K562 (cell line): ENCODE data around the gene NR1I3. TPM values are rescaled to one million over a fixed set of nuclear protein-coding genes. Genes with fewer than 3 reads are reported as not detected.

Experiments
- ATAC-seq: fragments of 200-7000 bp; cut with Tn5 transposase; 3 replicates; pipeline ENCODE4 v1.9.1; 2020; ENCODE audit warnings: moderate library complexity
- BruUV-seq: library from RNA; stranded (reverse); fragments of 400-500 nt; replicated peaks from 2 replicates; lab custom pipeline; 2021; lab: Mats Ljungman, UMichigan
- CTCF ChIA-PET: fragments of 300-600 bp; formaldehyde crosslinking; extraction: SDS; loops from one replicate; lab custom pipeline; 2021; ENCODE audit warnings: low intra/inter-chr PET ratio; lab: Yijun Ruan, JAX
- POLR2A ChIA-PET: fragments of 300-600, 350-650 bp; sonication (Branson Sonifier 250); formaldehyde crosslinking; extraction: SDS; loops from one replicate; lab custom pipeline; 2021; ENCODE audit warnings: antibody characterized with exemption, inconsistent platforms; lab: Yijun Ruan, JAX
- DNase-seq, 4 experiments: peaks; one replicate each; pipeline versions ENCODE4 v3.0.0 to v3.0.0-alpha.2; 2011 to 2018; ENCODE audit warnings: low spot score in 3 of 4, mixed read lengths in 3 of 4; ENCODE audit errors: extremely low read depth in 1 of 4
- FAIRE-seq: peaks from 2 replicates; lab custom pipeline; 2011; peaks lifted over from hg19 to GRCh38; lab: Jason Lieb, UNC
- H2AFZ ChIP-seq: 2 replicates; pipeline ENCODE4 v1.6.0; 2011; ENCODE audit warnings: low read depth, low read length, control low read depth, inconsistent platforms
- H3K27ac ChIP-seq: fragments of 200-600 bp; 3 replicates; pipeline ENCODE4 v1.8.0; 2011; ENCODE audit warnings: low read depth, mild to moderate bottlenecking, control low read depth, inconsistent platforms, low read length, moderate library complexity, mixed read lengths; ENCODE audit errors: extremely low read depth
- H3K27me3 ChIP-seq, 2 experiments: fragments of 300-600 bp in 1 of 2; 2 replicates in 1 of 2; 3 replicates in 1 of 2; pipeline versions ENCODE4 v1.6.0 to v1.8.0; 2011; ENCODE audit warnings: inconsistent platforms in 2 of 2, low read length in 2 of 2, mild to moderate bottlenecking in 1 of 2, mixed read lengths in 1 of 2, moderate library complexity in 1 of 2; ENCODE audit not compliant: control insufficient read depth in 2 of 2, insufficient read depth in 2 of 2
- H3K36me3 ChIP-seq: fragments of 300-600 bp; 3 replicates; pipeline ENCODE4 v1.8.0; 2011; ENCODE audit warnings: mild to moderate bottlenecking, low read length, inconsistent platforms; ENCODE audit not compliant: control insufficient read depth, insufficient read depth
- H3K4me1 ChIP-seq, 2 experiments: fragments of 200-600 bp in 1 of 2; replicated peaks in 1 of 2; 2 replicates in 1 of 2; 3 replicates in 1 of 2; pipeline versions ENCODE4 v1.5.1 to v1.8.0; 2011; ENCODE audit warnings: inconsistent platforms in 2 of 2, low read length in 2 of 2, mild to moderate bottlenecking in 1 of 2, mixed read lengths in 1 of 2, moderate library complexity in 1 of 2; ENCODE audit not compliant: control insufficient read depth in 2 of 2, insufficient read depth in 2 of 2
- H3K4me2 ChIP-seq: 2 replicates; pipeline ENCODE4 v1.6.1; 2011; ENCODE audit warnings: low read length, control low read depth, inconsistent platforms, mixed read lengths; ENCODE audit not compliant: insufficient read depth
- H3K4me3 ChIP-seq: fragments of 200-600 bp; sonication (generic), shearing (Covaris generic); 2 replicates; pipeline ENCODE4 v1.5.1; 2016; ENCODE audit warnings: control low read depth, inconsistent platforms
- H3K79me2 ChIP-seq: fragments of 200-600 bp; 3 replicates; pipeline ENCODE4 v1.8.0; 2011; ENCODE audit warnings: low read length, inconsistent platforms; ENCODE audit not compliant: control insufficient read depth, insufficient read depth
- H3K9ac ChIP-seq, 2 experiments: 2 replicates each; pipeline versions ENCODE4 v1.6.0 to v1.6.1; 2011; ENCODE audit warnings: low read depth in 2 of 2, low read length in 2 of 2, control low read depth in 1 of 2, inconsistent platforms in 1 of 2, mild to moderate bottlenecking in 1 of 2, mixed read lengths in 1 of 2; ENCODE audit not compliant: insufficient read depth in 1 of 2
- H3K9me1 ChIP-seq: one replicate; pipeline ENCODE4 v1.6.0; 2011; ENCODE audit warnings: inconsistent platforms, mild to moderate bottlenecking, low read length, moderate library complexity; ENCODE audit not compliant: control insufficient read depth, insufficient read depth
- H3K9me3 ChIP-seq: replicated peaks from 2 replicates; pipeline ENCODE4 v1.5.1; 2011; ENCODE audit warnings: low read depth, low read length, inconsistent platforms; ENCODE audit not compliant: control insufficient read depth, insufficient read depth
- H4K20me1 ChIP-seq: replicated peaks from 2 replicates; pipeline ENCODE4 v1.6.1; 2011; ENCODE audit warnings: low read length, inconsistent platforms, mixed read lengths; ENCODE audit not compliant: control insufficient read depth, insufficient read depth
- GTF2A2 ChIP-seq: IDR thresholded peaks from 2 replicates; pipeline ENCODE4 v1.6.1; 2016; ENCODE audit warnings: mild to moderate bottlenecking, missing genetic modification characterization, missing compliant biosample characterization
- NCOA1 ChIP-seq: fragments of 450-650 bp; IDR thresholded peaks from 2 replicates; pipeline ENCODE4 v1.6.1; 2016; ENCODE audit warnings: low read depth
- NFE2L1 ChIP-seq: fragments of 450-650 bp; IDR thresholded peaks from 2 replicates; pipeline ENCODE4 v1.6.1; 2016; ENCODE audit warnings: missing genetic modification characterization, low read depth, mild to moderate bottlenecking, missing compliant biosample characterization, moderate library complexity, borderline replicate concordance
- NFIC ChIP-seq: fragments of 450-650 bp; IDR thresholded peaks from 2 replicates; pipeline ENCODE4 v1.6.1; 2017; ENCODE audit warnings: mild to moderate bottlenecking, inconsistent platforms
- POLR2A ChIP-seq: fragments of 450-650 bp; conservative IDR thresholded peaks from 2 replicates; pipeline ENCODE4 v1.6.1; 2016
- SMARCA4 ChIP-seq: fragments of 450-650 bp; IDR thresholded peaks from 2 replicates; pipeline ENCODE4 v1.6.1; 2016
- SMARCB1 ChIP-seq: IDR thresholded peaks from 2 replicates; pipeline ENCODE4 v1.6.1; 2011; ENCODE audit warnings: improper control_type of control experiment, low read depth; ENCODE audit not compliant: insufficient read length
- XRCC4 ChIP-seq: IDR thresholded peaks from one replicate; pipeline ENCODE4 v1.6.1; 2011; ENCODE audit not compliant: insufficient read depth, insufficient read length; ENCODE audit errors: extremely low read depth
- ZNF263 ChIP-seq: sonication (generic); formaldehyde crosslinking; IDR thresholded peaks from 2 replicates; pipeline ENCODE4 v1.8.0; 2022; ENCODE audit warnings: mild to moderate bottlenecking, missing genetic modification reagents, borderline replicate concordance
- ZNF444 ChIP-seq: fragments of 250-450 bp; sonication (Bioruptor Pico); IDR thresholded peaks from 2 replicates; pipeline ENCODE4 v1.4.0; 2020; ENCODE audit warnings: mild to moderate bottlenecking, moderate library complexity
- ZNF518B ChIP-seq: fragments of 250-450 bp; sonication (Bioruptor Pico); IDR thresholded peaks from 2 replicates; pipeline ENCODE4 v1.5.0; 2021; ENCODE audit warnings: mild to moderate bottlenecking, moderate library complexity
- ZNF592 ChIP-seq: fragments of 450-650 bp; IDR thresholded peaks from 2 replicates; pipeline ENCODE4 v1.6.1; 2017; ENCODE audit warnings: antibody characterized with exemption, mild to moderate bottlenecking
- WGBS: fragments of 100-300 bp; shearing (Covaris generic); methylation state at CpG from one replicate; pipeline ENCODE4 v1.1.6; 2016; ENCODE audit warnings: low coverage, mixed read lengths; ENCODE audit not compliant: insufficient coverage; ENCODE audit errors: missing lambda C conversion rate; 5-methylcytosine and 5-hydroxymethylcytosine counted together
- in situ Hi-C: fragments of 300-500 bp; cut with MboI; formaldehyde crosslinking; loops from 4 replicates; pipeline ENCODE4 v1.15.0; 2018; ENCODE audit warnings: inconsistent platforms, mixed read lengths
- intact Hi-C: fragments of 100-400 bp; cut with micrococcal nuclease; formaldehyde crosslinking; loops from 2 replicates; pipeline ENCODE4 v1.14.2; 2022
- polyA plus RNA-seq, 8 experiments: library from polyadenylated mRNA; depleted of rRNA in 4 of 8; stranded (reverse) in 5 of 8; unstranded in 3 of 8; fragments of >200 nt; fragmentation: Nextera tagmentation in 2 of 8; fragmentation: Illumina TruSeq in 1 of 8; extraction: Ambion mirVana in 2 of 8; extraction: Trizol in 1 of 8; gene quantifications; 2 replicates each; pipeline versions ENCODE4 v1.2.1 to v1.2.3, GENCODE V29; 2011 to 2014; ENCODE audit warnings: inconsistent platforms in 1 of 8, missing spikeins in 1 of 8
- total RNA-seq, 7 experiments: library from RNA; depleted of rRNA in 6 of 7; stranded (reverse); fragments of >200 nt in 6 of 7; fragmentation: Illumina TruSeq in 2 of 7; extraction: Trizol in 2 of 7; gene quantifications; 2 replicates each; pipeline versions ENCODE4 v1.2.1 to v1.2.3, GENCODE V29; 2011 to 2021; ENCODE audit warnings: low replicate concordance in 1 of 7

NR1I3 gene
- total and polyA plus RNA-seq, 9 of the 15 experiments (the other 6 are each of a cell fraction or from before 2014, with no cell fraction given), result 0.11 TPM; not detected in 8

- H3K36me3 ChIP-seq, result peaks cover 8% of the 10 kb centered on the region; the same call in 2 of the 3 replicates
- no peaks in the 10 kb centered on the region for H3K9me3 ChIP-seq
- no peaks in the 10 kb centered on the region for H4K20me1 ChIP-seq
- 43% methylated on average over 9 of the region's 11 CpGs for WGBS
- H3K4me1 ChIP-seq, result peaks cover 59 to 63% of the 10 kb centered on the region in 2 experiments
- H3K9me1 ChIP-seq, result no peaks in the 10 kb centered on the region
- H3K4me3 ChIP-seq, result no peak within 1 kb of the TSS
- FAIRE-seq, result peak; percentile 40
- peaks cover 20% of the 10 kb centered on the region for H3K79me2 ChIP-seq
- H3K4me2 ChIP-seq, result peak within 1 kb of the TSS; percentile 97
- H3K27me3 ChIP-seq, result no peaks in the 10 kb centered on the region
- H3K9ac ChIP-seq, result peak within 1 kb of the TSS; percentile 83 to 85
- peak within 1 kb of the TSS; percentile 99 for H3K27ac ChIP-seq
- H2AFZ ChIP-seq, result peak within 1 kb of the TSS; percentile 97
- no peak; the same call in 2 of the 3 replicates for ATAC-seq
- peak in 3 of 4 experiments; percentile 43 to 54 (median 45) for DNase-seq
- in situ Hi-C loops, result no loop called here
- POLR2A ChIA-PET, result interaction anchor here (0.8 to 1.2 kb wide), 4 partner anchors 13 to 190 kb away, joined by 3 to 5 read pairs (median 4); partner anchors contain the start of gene DEDD
- BruUV-seq, result no TSS peak
- intact Hi-C loops, result no loop called here
- CTCF ChIA-PET, result no interaction called here
- TF ChIP-seq ZNF444 (CRISPR knock-in tag), result no peak
- no peak for TF ChIP-seq ZNF263 (CRISPR knock-in tag)
- peak; percentile 55 for TF ChIP-seq NFIC
- TF ChIP-seq ZNF518B (CRISPR knock-in tag), result no peak
- TF ChIP-seq NFE2L1 (tag), result no peak
- TF ChIP-seq NCOA1, result no peak
- TF ChIP-seq SMARCA4, result peak; percentile 15; the same call in 1 of the 2 replicates
- no peak for TF ChIP-seq GTF2A2 (tag)
- no peak for TF ChIP-seq SMARCB1
- peak; percentile 15; the same call in 1 of the 2 replicates for TF ChIP-seq ZNF592
- TF ChIP-seq POLR2A, result peak; percentile 67
- no peak for TF ChIP-seq XRCC4
Observed at GRCh38 chr1:161198897-161199431, 39.0 kb downstream of the NR1I3 start, which contains the start of gene ADAMTS4. ADAMTS4 (minus strand) TSS chr1:161199054; CDS start chr1:161198627, 427 bp downstream.
